Fibroblast of skin of left biceps (primary cell): Measurements from ENCODE around the gene PAPPA2.

Experiments used
- DNase-seq, 2 experiments: peaks; one replicate each; pipeline ENCODE4 v3.0.0-alpha.2; 2013; ENCODE audit warnings: low read depth in 2 of 2

The PAPPA2 gene

GRCh38 chr1:176802316-176802715, 339.3 kb downstream of the PAPPA2 start:
- no peak for DNase-seq

GRCh38 chr1:176803042-176803441, 340.1 kb downstream of the PAPPA2 start:
- DNase-seq = no peak

DNA sequence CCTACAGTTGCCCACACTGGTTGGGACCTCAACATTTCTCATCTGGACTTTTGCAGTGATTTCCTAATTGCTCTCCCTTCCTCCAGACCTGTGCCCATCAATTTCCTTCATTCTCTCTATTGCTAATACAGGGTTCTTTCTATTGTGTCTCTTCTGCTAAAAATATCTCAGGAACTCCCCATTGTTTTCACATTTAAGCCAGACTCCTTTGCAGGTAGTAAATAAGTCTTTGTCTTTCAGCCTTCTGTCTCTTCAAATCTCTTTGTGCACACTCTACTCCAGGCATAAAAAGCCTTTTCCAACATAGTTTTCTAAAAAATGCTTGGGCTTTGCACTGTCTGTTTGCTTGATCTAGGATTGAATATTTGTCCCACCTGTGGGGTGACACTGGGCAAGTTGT, 340.6 kb downstream of the PAPPA2 start:
- no peak for DNase-seq

- DNase-seq = no peak
Observed at GRCh38 chr1:176809292-176809691, 346.3 kb downstream of the PAPPA2 start.

DNA sequence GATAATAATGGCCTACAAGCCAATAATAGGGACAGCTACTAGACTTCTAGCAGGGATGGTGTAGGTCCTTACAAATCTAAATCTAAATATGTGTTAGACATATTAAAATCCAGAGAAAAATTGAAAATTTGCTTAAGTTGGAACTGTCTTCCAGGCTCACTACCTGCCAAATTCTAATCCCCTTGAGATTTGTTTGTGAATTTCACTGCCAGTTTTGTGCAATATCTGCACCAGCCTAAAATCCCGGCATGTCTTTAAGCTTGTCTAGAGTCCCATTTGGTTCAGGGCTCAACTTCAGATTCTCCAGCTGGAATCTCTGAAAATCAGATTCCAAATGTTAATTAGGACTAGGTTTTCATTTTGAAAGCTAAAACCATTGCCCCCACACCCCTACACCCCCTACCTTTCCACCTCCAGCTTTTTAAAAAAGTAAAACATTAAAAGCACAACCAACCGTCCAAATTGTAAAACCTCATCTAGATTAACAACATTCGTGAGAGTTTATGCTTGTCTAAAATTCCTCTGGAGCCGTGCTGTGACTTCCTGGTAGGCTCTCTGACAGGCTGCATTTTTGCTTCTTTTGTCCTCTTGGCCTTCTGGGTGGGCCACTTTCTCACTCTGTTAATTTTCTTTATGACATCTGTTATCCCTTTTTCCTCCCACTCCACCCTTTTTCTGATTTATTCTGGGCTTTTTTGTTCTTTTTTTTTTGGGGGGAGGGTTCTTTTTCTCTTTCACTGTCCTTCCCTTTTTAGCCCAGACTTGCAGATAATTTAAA, 348.7 kb downstream of the PAPPA2 start:
- no peak for DNase-seq

GRCh38 chr1:176815621-176816020, 352.6 kb downstream of the PAPPA2 start:
- no peak for DNase-seq

DNA sequence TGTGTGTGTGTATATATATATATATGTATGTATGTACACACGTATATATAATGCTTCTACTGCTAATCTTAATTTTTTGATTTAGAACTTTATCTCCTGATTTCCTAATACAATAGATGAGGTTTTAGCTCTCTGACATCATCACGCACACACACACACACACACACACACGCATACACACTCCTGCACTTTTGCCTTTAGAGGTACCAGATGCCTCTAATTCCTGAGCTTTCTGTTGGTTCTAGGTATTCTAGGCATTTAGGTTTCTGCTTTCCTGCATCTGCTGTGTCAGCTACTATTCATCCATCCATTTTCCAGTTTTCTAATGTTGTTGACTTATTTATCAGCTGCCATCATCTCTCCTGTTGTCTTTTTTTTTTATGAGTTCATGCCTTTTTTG, 353.3 kb downstream of the PAPPA2 start:
- no peak for DNase-seq

- DNase-seq = peak; percentile 33 to 45
Observed at GRCh38 chr1:176820391-176821031, 357.5 kb downstream of the PAPPA2 start.

GRCh38 chr1:176826265-176826664, 363.3 kb downstream of the PAPPA2 start:
- DNase-seq = no peak

GRCh38 chr1:176829261-176829660, 366.3 kb downstream of the PAPPA2 start:
- DNase-seq = no peak

GRCh38 chr1:176831150-176831549, 368.2 kb downstream of the PAPPA2 start:
- DNase-seq = no peak

- no peak for DNase-seq
Observed at GRCh38 chr1:176837708-176838107, 374.7 kb downstream of the PAPPA2 start.

- no peak for DNase-seq
Observed at GRCh38 chr1:176838276-176838995, 375.5 kb downstream of the PAPPA2 start.

- DNase-seq = no peak
Observed at GRCh38 chr1:176839216-176839615, 376.2 kb downstream of the PAPPA2 start.

- no peak for DNase-seq
Observed at GRCh38 chr1:176841238-176841637, 378.3 kb downstream of the PAPPA2 start.

GRCh38 chr1:176843352-176844297, 380.6 kb downstream of the PAPPA2 start:
- DNase-seq = peak; percentile 22 to 32

DNA sequence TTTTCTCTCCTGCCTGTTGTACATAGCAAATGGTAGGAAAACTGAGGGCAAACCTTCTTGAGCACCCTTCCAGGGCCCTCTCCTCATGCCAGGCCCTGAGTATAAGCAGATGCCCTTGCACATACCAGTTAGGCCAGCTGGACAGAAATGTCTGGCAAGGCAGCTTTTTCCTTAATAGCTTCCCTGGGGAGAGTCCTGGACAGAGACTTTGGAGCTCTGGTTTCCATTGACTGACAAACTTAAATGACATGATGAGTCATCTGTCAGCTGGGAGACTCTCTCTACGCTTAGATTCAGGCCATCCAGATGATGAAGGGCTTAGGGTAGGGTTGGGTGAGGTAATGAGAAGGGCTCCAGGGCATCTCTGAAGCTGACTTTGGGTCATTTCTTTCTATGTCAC, 384.1 kb downstream of the PAPPA2 start:
- DNase-seq = no peak

DNA sequence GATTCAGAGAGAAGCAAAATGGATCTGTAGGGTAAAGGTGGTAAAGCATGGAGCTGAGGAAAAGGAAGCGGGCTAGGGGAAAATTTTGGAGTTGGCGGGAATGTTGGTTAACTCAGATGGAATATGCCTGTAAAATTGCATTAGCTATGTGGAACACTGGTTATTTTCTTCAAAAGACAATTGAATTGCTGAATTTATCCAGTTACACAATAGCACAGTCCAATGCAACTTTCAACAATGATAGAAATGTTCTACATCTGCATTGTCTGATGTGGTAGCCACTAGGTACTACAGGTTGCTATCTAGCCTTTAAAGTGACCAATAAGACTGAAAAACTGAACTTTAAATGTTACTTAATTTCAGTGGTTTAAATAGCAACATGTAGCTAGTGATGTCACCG, 386.3 kb downstream of the PAPPA2 start:
- DNase-seq = no peak

- no peak for DNase-seq
Observed at GRCh38 chr1:176850871-176851270, 387.9 kb downstream of the PAPPA2 start.

DNA sequence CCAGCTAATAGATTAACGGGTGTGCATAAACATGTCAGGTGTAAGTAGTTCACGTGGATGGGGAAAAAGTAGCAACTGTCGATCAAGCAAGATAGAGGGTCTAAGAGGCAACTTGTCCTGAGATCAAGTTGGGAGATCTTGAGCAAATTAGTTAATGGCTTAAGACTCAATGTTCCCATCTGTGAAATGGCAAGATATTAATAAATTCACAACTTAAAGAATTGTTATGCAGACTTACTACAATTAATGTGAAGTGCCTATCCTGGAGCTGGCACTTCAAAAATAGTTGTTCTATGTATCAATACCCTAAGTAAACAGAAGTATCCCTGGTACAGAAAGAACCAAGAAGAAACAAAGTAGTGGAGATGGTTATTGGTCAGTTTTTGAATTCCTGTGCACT, 389.1 kb downstream of the PAPPA2 start:
- DNase-seq = no peak

DNA sequence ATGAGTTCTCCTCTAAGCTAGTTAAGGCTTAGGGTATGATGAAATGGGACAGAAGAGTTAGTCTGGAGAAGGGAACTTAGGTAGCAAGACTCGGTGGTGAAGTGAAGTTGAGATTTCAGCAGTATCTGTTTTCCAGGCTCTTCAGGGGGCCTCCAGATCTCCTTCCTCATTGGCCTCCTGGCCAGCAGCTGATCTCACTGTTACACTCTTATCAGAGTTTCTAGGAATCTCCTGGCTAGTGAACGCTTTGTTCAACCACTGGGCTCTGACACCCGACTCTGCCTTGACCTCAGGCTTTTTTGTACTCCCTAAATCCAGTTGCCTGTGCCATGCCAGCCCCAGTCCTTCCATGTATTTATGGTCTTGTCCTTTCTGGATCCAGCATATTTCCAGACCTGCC, 390.5 kb downstream of the PAPPA2 start:
- DNase-seq = no peak

DNA sequence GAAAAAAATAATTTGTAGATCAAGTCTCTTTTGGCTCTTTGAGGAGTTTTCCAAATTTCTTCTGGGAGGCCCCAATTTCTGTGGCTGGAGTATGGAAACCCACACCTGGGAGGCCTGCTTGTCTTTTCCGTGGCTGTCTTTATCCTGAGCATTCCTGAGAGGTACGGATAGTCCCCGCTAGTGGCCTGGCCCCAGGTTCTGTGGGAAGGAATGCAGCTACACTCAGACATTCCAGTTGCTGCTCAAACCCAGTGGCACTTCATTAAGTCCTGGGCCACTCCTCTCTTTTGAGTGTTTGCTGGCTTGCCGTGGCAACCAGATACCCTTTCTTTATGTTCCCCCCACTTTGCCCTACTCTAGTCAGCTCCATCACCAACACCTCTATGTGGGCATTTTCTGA, 391.1 kb downstream of the PAPPA2 start:
- DNase-seq = no peak
